Activated CD8-positive, alpha-beta memory T cell treated with anti-CD3 and anti-CD28 coated beads, Interleukin-2, amount 50 U/mL, for 4 hours (primary cell): Measurements from ENCODE around the gene ITGA1.

Experiments
- DNase-seq: peaks from one replicate; pipeline ENCODE4 v3.0.0-alpha.2; 2020

Gene ITGA1

GRCh38 chr5:52977264-52977897 lies 189.7 kb downstream of the ITGA1 start:
- DNase-seq = no peak

- no peak for DNase-seq
Observed at GRCh38 chr5:52981507-52981906, 193.8 kb downstream of the ITGA1 start.

- no peak for DNase-seq
Observed at GRCh38 chr5:52983731-52984636, 196.3 kb downstream of the ITGA1 start.

GRCh38 chr5:52985306-52985705 lies 197.6 kb downstream of the ITGA1 start:
- DNase-seq = no peak

GRCh38 chr5:52987711-52988331 lies 200.1 kb downstream of the ITGA1 start:
- DNase-seq = no peak

GRCh38 chr5:52988335-52989024 lies 200.8 kb downstream of the ITGA1 start:
- DNase-seq = no peak

GRCh38 chr5:52989025-52989780 lies 201.5 kb downstream of the ITGA1 start, which contains the start of gene ITGA2:
Gene ITGA2, plus strand, starts transcription at chr5:52989352. Its CDS starts 117 bp downstream, at chr5:52989469.
- peak; percentile 26 for DNase-seq

GRCh38 chr5:52989781-52990527 lies 202.2 kb downstream of the ITGA1 start:
- DNase-seq = peak; percentile 19

- no peak for DNase-seq
Observed at GRCh38 chr5:52990528-52990925, 202.8 kb downstream of the ITGA1 start.

GRCh38 chr5:52993367-52993766 lies 205.7 kb downstream of the ITGA1 start:
- no peak for DNase-seq

GRCh38 chr5:52994266-52994665 lies 206.6 kb downstream of the ITGA1 start:
- no peak for DNase-seq

GRCh38 chr5:52995095-52995494 lies 207.4 kb downstream of the ITGA1 start:
- no peak for DNase-seq

- no peak for DNase-seq
Observed at GRCh38 chr5:52995914-52996313, 208.2 kb downstream of the ITGA1 start.

- no peak for DNase-seq
Observed at GRCh38 chr5:52996979-52997378, 209.3 kb downstream of the ITGA1 start.

GRCh38 chr5:52997424-52997823 lies 209.7 kb downstream of the ITGA1 start:
- DNase-seq = no peak

- DNase-seq = no peak
Observed at GRCh38 chr5:52998552-52999313, 211.0 kb downstream of the ITGA1 start.

GRCh38 chr5:52999344-52999949 lies 211.7 kb downstream of the ITGA1 start:
- no peak for DNase-seq

GRCh38 chr5:53001541-53001940 lies 213.8 kb downstream of the ITGA1 start:
- no peak for DNase-seq

GRCh38 chr5:53002491-53002890 lies 214.8 kb downstream of the ITGA1 start:
- DNase-seq = no peak

GRCh38 chr5:53003144-53003543 lies 215.4 kb downstream of the ITGA1 start:
- DNase-seq = no peak
